HG03571 (cell line): ENCODE results near the gene DOK4.

Experiments
- ATAC-seq: cut with Tn5 transposase; IDR thresholded peaks from one replicate; pipeline ENCODE4 v1.9.1; 2021; ENCODE audit not compliant: unreplicated experiment

Gene DOK4

GRCh38 chr16:57485916-57486857, at the start of gene DOK4:
TSS of gene DOK4 (minus strand) at chr16:57486493. CDS start at chr16:57479507, 6,986 bp downstream.
- ATAC-seq, result peak; percentile 80

DNA sequence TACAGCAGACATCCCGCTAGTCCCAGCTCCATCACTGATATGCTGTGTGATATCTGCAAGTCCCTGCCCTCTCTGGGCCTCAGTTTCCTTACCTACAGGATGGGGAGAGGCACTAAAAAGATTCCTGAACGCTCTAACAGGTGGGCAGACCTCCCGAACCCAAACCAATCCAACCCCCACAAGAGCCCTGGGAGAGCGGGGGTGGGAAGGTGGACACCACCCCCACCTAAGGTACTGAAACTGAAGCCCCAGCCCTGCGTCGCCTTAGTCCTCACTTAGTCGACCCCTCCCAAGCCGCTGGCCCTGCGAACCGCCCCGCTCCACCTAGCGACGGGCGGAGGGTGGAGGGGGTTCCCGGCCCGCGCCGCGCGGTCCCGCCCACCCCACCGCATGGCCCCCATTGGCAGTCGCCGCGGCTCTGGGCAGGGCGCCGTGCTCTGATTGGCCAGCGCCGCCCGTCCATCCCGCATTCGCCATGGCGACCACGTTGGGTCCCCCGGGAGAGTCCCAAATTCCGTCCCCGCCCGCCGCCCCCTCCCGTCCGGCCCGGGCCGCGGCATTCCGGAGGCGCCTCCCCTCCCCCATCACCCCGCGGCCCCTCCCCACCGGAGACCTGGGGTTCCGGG, 49.5 kb upstream of the DOK4 start:
- peak; percentile 49 for ATAC-seq

- no peak for ATAC-seq
Measured at GRCh38 chr16:57534881-57535658, 48.8 kb upstream of the DOK4 start.

GRCh38 chr16:57534337-57534880, 48.1 kb upstream of the DOK4 start:
- no peak for ATAC-seq

DNA sequence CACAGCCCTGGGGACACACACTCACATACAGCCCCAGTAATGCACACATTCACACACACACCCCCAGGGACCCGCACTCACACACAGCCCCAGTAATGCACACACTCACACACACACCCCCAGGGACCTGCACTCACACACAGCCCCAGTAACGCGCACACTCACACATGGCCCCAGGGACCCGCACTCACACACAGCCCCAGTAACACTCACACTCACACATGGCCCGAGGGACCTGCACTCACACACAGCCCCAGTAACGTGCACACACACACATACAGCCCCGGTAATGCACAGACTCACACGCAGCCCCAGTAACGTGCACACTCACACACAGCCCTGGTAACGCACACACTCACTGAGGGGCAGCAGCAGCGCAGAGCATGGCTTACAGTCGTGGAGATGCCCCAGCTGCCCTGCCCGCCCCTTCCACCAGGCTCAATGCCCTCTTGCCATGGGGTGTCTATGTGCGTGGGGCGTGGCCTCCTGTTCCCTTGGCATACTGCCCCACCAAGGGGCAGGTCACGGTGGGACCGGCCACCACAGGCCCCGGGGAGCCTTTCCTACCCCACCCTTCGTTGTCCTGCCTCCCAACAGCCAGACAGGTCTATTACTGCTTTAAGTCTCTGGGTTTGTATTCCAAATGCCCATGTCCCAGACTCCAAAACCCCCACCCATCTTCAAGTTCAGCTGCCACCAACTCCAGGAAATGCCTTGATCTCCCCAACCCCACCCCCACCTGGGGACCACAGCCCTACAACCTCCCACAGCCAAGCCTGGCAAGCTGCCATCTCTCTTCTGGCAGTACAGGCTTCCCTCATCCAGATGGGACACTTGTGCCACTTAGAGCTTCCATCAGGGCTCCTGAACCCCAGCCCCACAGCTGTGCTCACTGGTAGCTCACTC, 47.4 kb upstream of the DOK4 start:
- no peak for ATAC-seq

- ATAC-seq, result no peak
Measured at GRCh38 chr16:57532266-57532625, 46.0 kb upstream of the DOK4 start.

GRCh38 chr16:57531635-57532265, 45.5 kb upstream of the DOK4 start:
- no peak for ATAC-seq

DNA sequence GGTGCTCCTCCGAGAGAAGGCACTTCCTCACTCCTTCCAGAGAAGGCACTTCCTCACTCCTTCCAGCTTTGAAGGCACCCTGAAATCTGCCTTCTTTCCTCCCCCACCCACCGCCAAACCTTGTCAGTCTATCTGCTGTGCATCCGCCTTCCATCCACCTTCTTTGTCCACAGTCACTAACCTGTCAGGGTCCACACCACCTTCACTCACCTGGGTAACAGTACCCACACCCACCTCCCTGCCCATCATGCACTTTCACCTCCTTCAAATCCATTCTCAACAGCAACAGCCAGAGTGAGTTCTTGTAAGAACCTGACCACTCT, 44.9 kb upstream of the DOK4 start:
- ATAC-seq, result no peak

GRCh38 chr16:57530522-57531252, 44.4 kb upstream of the DOK4 start:
- ATAC-seq, result no peak

- ATAC-seq, result peak; percentile 69
Measured at GRCh38 chr16:57530104-57530521, 43.8 kb upstream of the DOK4 start.

- ATAC-seq, result no peak
Measured at GRCh38 chr16:57529391-57530103, 43.3 kb upstream of the DOK4 start.

- no peak for ATAC-seq
Measured at GRCh38 chr16:57528499-57529390, 42.5 kb upstream of the DOK4 start.

GRCh38 chr16:57527610-57528360, 41.5 kb upstream of the DOK4 start:
- no peak for ATAC-seq

- ATAC-seq, result no peak
Measured at GRCh38 chr16:57527027-57527426, 40.7 kb upstream of the DOK4 start.

DNA sequence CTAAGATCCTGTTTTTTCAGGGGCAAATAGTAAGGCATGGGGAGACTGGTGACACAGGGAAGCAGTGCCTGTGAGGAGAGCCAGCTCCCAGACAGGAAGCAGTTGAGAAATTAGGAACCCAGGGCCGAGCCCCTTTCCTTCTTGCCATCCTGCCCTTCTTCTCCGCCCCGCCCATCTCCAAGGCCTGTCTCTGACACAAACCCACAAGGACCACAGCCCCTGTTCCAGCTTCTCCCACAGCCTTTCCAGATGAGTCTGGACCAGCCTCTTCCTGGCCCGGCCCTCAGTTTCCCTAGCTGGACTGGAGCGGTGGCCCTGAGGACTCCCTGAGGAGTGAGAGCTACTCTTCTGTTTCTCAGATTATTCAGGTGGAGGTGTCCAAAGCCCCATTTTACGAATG, 40.2 kb upstream of the DOK4 start:
- ATAC-seq, result no peak

- ATAC-seq, result no peak
Measured at GRCh38 chr16:57525761-57526160, 39.5 kb upstream of the DOK4 start.

DNA sequence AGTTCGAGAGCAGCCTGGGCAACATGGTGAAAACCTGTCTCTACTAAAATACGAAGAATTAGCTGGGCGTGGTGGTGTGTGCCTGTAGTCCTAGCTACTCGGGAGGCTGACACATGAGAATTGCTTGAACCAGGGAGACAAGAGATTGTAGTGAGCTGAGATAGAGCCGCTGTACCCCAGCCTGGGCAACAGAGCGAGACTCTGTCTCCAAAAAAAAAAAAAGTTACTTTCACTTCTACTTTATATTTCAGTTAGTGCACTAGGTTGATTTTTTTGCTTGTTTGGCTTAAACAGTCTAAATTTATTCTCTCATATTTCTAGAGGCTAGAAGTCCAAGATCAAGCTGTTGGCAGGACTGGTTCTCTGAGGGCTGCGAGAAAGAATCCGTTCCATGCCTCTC, 36.7 kb upstream of the DOK4 start:
- no peak for ATAC-seq
